Liver (tissue), 3 donors: ENCODE results near the gene CD164L2.

Experiments
- ATF3 ChIP-seq: IDR thresholded peaks from 2 replicates; pipeline ENCODE4 v1.6.1; 2016; ENCODE audit warnings: antibody characterized with exemption
- CTCF ChIP-seq: fragments of 150-350 bp; IDR thresholded peaks from 2 replicates; pipeline ENCODE4 v1.5.1; 2017; ENCODE audit warnings: improper control_type of control experiment, low read depth, low read length; ENCODE audit not compliant: missing input control
- EGR1 ChIP-seq, 2 donors: IDR thresholded peaks; 2 replicates each; pipeline ENCODE4 v1.6.1; 2016 to 2018; ENCODE audit warnings: antibody characterized with exemption in 2 of 2, low read depth in 2 of 2
- FOXA1 ChIP-seq: IDR thresholded peaks from 2 replicates; pipeline ENCODE4 v1.6.1; 2016; ENCODE audit warnings: antibody characterized with exemption
- GABPA ChIP-seq, 2 donors: IDR thresholded peaks in 1 of 2; conservative IDR thresholded peaks in 1 of 2; 2 replicates each; pipeline ENCODE4 v1.6.1; 2016; ENCODE audit warnings: antibody characterized with exemption in 2 of 2, mild to moderate bottlenecking in 1 of 2, moderate library complexity in 1 of 2
- HNF4A ChIP-seq, 2 donors: conservative IDR thresholded peaks; 2 replicates each; pipeline ENCODE4 v1.6.1; 2016; ENCODE audit warnings: antibody characterized with exemption in 2 of 2, mild to moderate bottlenecking in 2 of 2
- JUND ChIP-seq, 2 donors: IDR thresholded peaks; 2 replicates each; pipeline ENCODE4 v1.6.1; 2016; ENCODE audit warnings: antibody characterized with exemption in 2 of 2
- RAD21 ChIP-seq, 2 donors: IDR thresholded peaks; 2 replicates each; pipeline ENCODE4 v1.6.1; 2016; ENCODE audit warnings: antibody characterized with exemption in 2 of 2, mild to moderate bottlenecking in 2 of 2
- REST ChIP-seq: IDR thresholded peaks from 2 replicates; pipeline ENCODE4 v1.6.1; 2016; ENCODE audit warnings: antibody characterized with exemption, mild to moderate bottlenecking
- SP1 ChIP-seq: IDR thresholded peaks from 2 replicates; pipeline ENCODE4 v1.6.1; 2018; ENCODE audit warnings: antibody characterized with exemption, mild to moderate bottlenecking
- TAF1 ChIP-seq: conservative IDR thresholded peaks from 2 replicates; pipeline ENCODE4 v1.6.1; 2016; ENCODE audit warnings: antibody characterized with exemption, mild to moderate bottlenecking
- YY1 ChIP-seq: IDR thresholded peaks from 2 replicates; pipeline ENCODE4 v1.6.1; 2016; ENCODE audit warnings: antibody characterized with exemption, mild to moderate bottlenecking
- donor health status: healthy.
- donor health status: healthy.

GRCh38 chr1:27399251-27400025 lies 16.3 kb upstream of the CD164L2 start:
- TF ChIP-seq SP1 = no peak
- TF ChIP-seq CTCF = no peak
- no peak for TF ChIP-seq GABPA (IDR thresholded peaks at IDR 0.05 in 1 of 2, conservative IDR thresholded peaks at IDR 0.05 in 1 of 2)
- no peak for TF ChIP-seq REST
- TF ChIP-seq EGR1 (IDR thresholded peaks at IDR 0.05; ENCODE audit: low read depth in 2 of 2) = no peak
- no peak for TF ChIP-seq FOXA1
- no peak for TF ChIP-seq HNF4A (conservative IDR thresholded peaks at IDR 0.05)
- TF ChIP-seq TAF1 = no peak
- TF ChIP-seq YY1 = no peak
- TF ChIP-seq ATF3 = no peak
- no peak for TF ChIP-seq RAD21 (IDR thresholded peaks at IDR 0.05)
- TF ChIP-seq JUND (IDR thresholded peaks at IDR 0.05) = no peak
